HFFc6 (cell line): Measurements from ENCODE around the gene PRDM16. TPM values are rescaled to one million over a fixed set of nuclear protein-coding genes. Genes with fewer than 3 reads are reported as not detected.

ENCODE experiments used
- DNase-seq: peaks from one replicate; pipeline ENCODE4 v3.0.0-alpha.2; 2018
- H3K27ac Mint-ChIP-seq: 2 replicates; pipeline ENCODE4 v1.8.0; 2020; ENCODE audit warnings: mild to moderate bottlenecking, mixed read lengths
- H3K27me3 Mint-ChIP-seq: 2 replicates; pipeline ENCODE4 v1.8.0; 2021; ENCODE audit warnings: mild to moderate bottlenecking, moderate library complexity, mixed read lengths; ENCODE audit not compliant: insufficient read depth
- H3K36me3 Mint-ChIP-seq: 2 replicates; pipeline ENCODE4 v1.8.0; 2021; ENCODE audit warnings: low read depth, mixed read lengths
- H3K4me1 Mint-ChIP-seq: 2 replicates; pipeline ENCODE4 v1.8.0; 2020; ENCODE audit warnings: low read depth, mixed read lengths
- H3K4me3 Mint-ChIP-seq: 2 replicates; pipeline ENCODE4 v1.8.0; 2020; ENCODE audit warnings: mild to moderate bottlenecking, moderate library complexity, mixed read lengths
- H3K9me3 Mint-ChIP-seq: 2 replicates; pipeline ENCODE4 v1.8.0; 2020; ENCODE audit warnings: mild to moderate bottlenecking, mixed read lengths
- CTCF ChIP-seq: fragments of 200-600 bp; sonication (generic); IDR thresholded peaks from 2 replicates; pipeline ENCODE4 v1.5.0; 2021; ENCODE audit warnings: antibody characterized with exemption, mild to moderate bottlenecking
- total RNA-seq, 6 experiments: library from RNA; stranded (reverse); fragmentation: NEBNext Ultra II Directional; extraction: Animal tissue kit (Norgen Biotek cat#: 25700); gene quantifications; 2 replicates in 1 of 6; 3 replicates in 5 of 6; pipeline ENCODE4 v1.2.3, GENCODE V29; 2021

Gene PRDM16
- total RNA-seq, 6 experiments from 2014 or later = not detected

GRCh38 chr1:3455670-3456448 lies 386.9 kb downstream of the PRDM16 start:
- no peak for DNase-seq
- H3K27ac Mint-ChIP-seq = no peak overlapping the region

GRCh38 chr1:3456449-3456963 lies 387.5 kb downstream of the PRDM16 start:
- no peak overlapping the region for H3K4me3 Mint-ChIP-seq
- H3K4me1 Mint-ChIP-seq = peaks cover 9% of the 10 kb centered on the region; the same call in 1 of the 2 replicates
- H3K36me3 Mint-ChIP-seq = no peaks in the 10 kb centered on the region
- no peak for DNase-seq
- no peak overlapping the region for H3K27ac Mint-ChIP-seq
- H3K27me3 Mint-ChIP-seq = peaks cover 30% of the 10 kb centered on the region
- no peak for TF ChIP-seq CTCF
- no peaks in the 10 kb centered on the region for H3K9me3 Mint-ChIP-seq

More at GRCh38 chr1:3455670-3456448, 386.9 kb downstream of the PRDM16 start:
- Mint-ChIP-seq H3K4me3 (no peak overlapping the region), H3K27me3 (peaks cover 28% of the 10 kb centered on the region), H3K4me1 (peaks cover 5% of the 10 kb centered on the region; the same call in 1 of the 2 replicates), H3K9me3 (no peaks in the 10 kb centered on the region), H3K36me3 (no peaks in the 10 kb centered on the region)
- no peak for TF ChIP-seq CTCF

GRCh38 chr1:3456964-3457909 lies 388.2 kb downstream of the PRDM16 start:
- H3K27ac Mint-ChIP-seq = no peak overlapping the region
- TF ChIP-seq CTCF = no peak
- H3K9me3 Mint-ChIP-seq = no peaks in the 10 kb centered on the region
- H3K36me3 Mint-ChIP-seq = no peaks in the 10 kb centered on the region
- H3K4me3 Mint-ChIP-seq = no peak overlapping the region
- DNase-seq = no peak
- H3K4me1 Mint-ChIP-seq = peaks cover 9% of the 10 kb centered on the region; the same call in 1 of the 2 replicates
- H3K27me3 Mint-ChIP-seq = peaks cover 30% of the 10 kb centered on the region

- no peaks in the 10 kb centered on the region for H3K9me3 Mint-ChIP-seq
- no peak overlapping the region for H3K27ac Mint-ChIP-seq
- no peak for DNase-seq
- no peaks in the 10 kb centered on the region for H3K36me3 Mint-ChIP-seq
- TF ChIP-seq CTCF = no peak
- peaks cover 9% of the 10 kb centered on the region; the same call in 1 of the 2 replicates for H3K4me1 Mint-ChIP-seq
- H3K4me3 Mint-ChIP-seq = no peak overlapping the region
- H3K27me3 Mint-ChIP-seq = peaks cover 29% of the 10 kb centered on the region
These were observed 389.2 kb downstream of the PRDM16 start for GRCh38 chr1:3457910-3458883.
